BLaER1 (cell line): ENCODE measurements around the gene ITPK1.

Source experiments
- H3K27ac ChIP-seq: shearing (Covaris generic); formaldehyde crosslinking; 2 replicates; pipeline ENCODE4 v1.8.1; 2022
- H3K27me3 ChIP-seq: shearing (Covaris generic); formaldehyde crosslinking; 2 replicates; pipeline ENCODE4 v1.8.1; 2022
- H3K36me3 ChIP-seq: shearing (Covaris generic); formaldehyde crosslinking; 2 replicates; pipeline ENCODE4 v1.8.1; 2022
- H3K4me1 ChIP-seq: shearing (Covaris generic); formaldehyde crosslinking; 2 replicates; pipeline ENCODE4 v1.8.1; 2022
- H3K4me2 ChIP-seq: shearing (Covaris generic); formaldehyde crosslinking; 2 replicates; pipeline ENCODE4 v1.8.1; 2022
- H3K4me3 ChIP-seq: shearing (Covaris generic); formaldehyde crosslinking; 2 replicates; pipeline ENCODE4 v1.8.1; 2022
- H3K9ac ChIP-seq: shearing (Covaris generic); formaldehyde crosslinking; 2 replicates; pipeline ENCODE4 v1.8.1; 2022
- H3K9me3 ChIP-seq: shearing (Covaris generic); formaldehyde crosslinking; 2 replicates; pipeline ENCODE4 v1.8.1; 2022
- H4K20me1 ChIP-seq: shearing (Covaris generic); formaldehyde crosslinking; 2 replicates; pipeline ENCODE4 v1.8.1; 2022
- Cebpa-rat ChIP-seq: shearing (Covaris generic); IDR thresholded peaks from 2 replicates; pipeline ENCODE4 v1.8.1; 2022

Gene ITPK1

DNA sequence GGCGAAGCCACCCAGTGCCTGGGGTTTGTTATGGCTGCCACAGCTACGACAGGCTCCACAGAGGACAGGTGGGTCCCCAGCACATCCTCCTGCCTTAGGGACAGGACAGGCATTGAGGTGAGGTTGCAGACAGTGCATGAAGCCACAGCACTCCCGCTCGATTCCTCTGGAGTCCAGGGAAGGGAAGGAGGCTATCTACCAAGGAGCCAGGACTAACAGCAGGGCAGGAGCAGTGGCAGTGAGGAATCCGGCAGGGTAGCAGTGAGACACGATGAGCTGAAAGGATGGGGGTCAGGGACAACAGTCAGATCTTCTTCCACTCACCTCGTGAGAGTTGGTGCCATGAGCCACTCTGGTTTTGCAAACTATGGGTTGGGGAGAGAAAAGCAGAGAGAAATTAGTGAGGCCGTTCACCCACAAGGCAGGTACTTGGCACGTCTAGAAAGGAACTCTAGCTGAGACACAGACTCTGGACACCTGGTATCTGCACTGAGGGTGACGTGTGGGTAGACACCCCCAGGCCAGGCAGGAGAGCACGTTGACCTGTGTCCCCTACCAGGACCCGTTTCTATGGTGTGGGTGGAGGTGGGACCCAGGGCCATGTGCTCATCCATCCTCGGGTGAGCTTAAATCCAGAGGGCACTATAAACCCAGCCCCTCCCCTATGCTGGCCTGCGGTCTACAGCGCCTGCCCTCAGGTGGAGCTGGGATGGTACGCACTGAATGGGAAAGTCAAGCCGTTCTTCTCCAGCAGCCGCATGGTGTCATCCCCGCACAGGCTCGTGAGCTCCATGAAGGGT is 153.5 kb downstream of the ITPK1 start:
- Histone ChIP-seq H3K4me1 (peaks cover 10% of the 10 kb centered on the region), H3K4me2 (no peak overlapping the region), H3K9me3 (peaks cover under 1% of the 10 kb centered on the region; the same call in 1 of the 2 replicates), H3K4me3 (no peak overlapping the region), H3K36me3 (peaks cover 57% of the 10 kb centered on the region), H3K9ac (no peak overlapping the region), H3K27ac (no peak overlapping the region), H4K20me1 (peaks cover 19% of the 10 kb centered on the region), H3K27me3 (no peaks in the 10 kb centered on the region)
- no peak for TF ChIP-seq Cebpa-rat

GRCh38 chr14:92961567-92961855 is 154.2 kb downstream of the ITPK1 start:
- no peak overlapping the region for H3K4me3 ChIP-seq
- H3K9ac ChIP-seq, result no peak overlapping the region
- no peak for TF ChIP-seq Cebpa-rat
- H3K36me3 ChIP-seq, result peaks cover 62% of the 10 kb centered on the region
- peaks cover 17% of the 10 kb centered on the region for H4K20me1 ChIP-seq
- H3K4me2 ChIP-seq, result no peak overlapping the region
- no peak overlapping the region for H3K27ac ChIP-seq
- peaks cover 10% of the 10 kb centered on the region for H3K4me1 ChIP-seq
- H3K9me3 ChIP-seq, result no peaks in the 10 kb centered on the region
- H3K27me3 ChIP-seq, result no peaks in the 10 kb centered on the region

DNA sequence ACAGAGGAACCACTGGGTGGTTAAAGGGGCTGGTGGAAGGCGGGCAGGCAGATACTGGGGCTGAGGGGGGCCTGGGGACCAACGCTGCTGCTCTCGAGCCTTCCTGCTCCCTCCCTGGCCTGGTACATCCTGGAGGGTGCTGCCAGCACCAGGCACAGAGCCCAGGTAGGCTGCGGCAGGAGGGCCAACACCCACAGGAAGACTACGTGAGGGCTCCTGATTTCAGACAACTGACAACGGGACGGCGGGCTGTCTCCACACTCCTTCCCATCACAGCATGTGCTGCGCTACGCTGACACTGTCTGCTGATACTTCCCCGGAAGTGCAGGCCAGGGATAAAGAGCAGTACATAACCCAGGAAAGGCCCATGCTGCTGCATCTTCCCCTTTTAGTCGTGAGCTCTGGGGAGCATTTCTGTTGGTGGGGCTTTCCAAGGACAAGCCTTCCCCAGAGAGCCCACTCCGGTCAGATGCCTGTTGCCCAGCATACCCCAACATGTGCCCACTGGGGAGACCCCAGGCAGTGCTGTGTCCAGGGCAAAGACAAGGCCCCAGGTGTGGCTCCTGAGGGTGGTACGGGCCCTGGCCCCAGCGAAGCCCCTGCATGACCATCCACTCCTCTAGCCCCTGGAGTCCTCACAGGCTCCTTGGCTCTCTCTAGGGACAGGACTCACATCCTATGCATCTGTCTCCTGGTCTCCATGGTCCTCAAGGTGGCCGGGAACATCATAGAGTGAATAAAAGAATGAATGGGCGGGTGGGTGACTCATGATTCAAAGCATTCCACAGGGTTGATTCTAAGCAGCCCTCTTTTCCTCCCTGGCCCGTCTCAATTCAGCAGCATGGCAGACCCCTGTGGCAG is 154.8 kb downstream of the ITPK1 start:
- Histone ChIP-seq H3K27ac (no peak overlapping the region), H3K4me3 (no peak overlapping the region), H4K20me1 (peaks cover 17% of the 10 kb centered on the region), H3K36me3 (peaks cover 62% of the 10 kb centered on the region), H3K9ac (no peak overlapping the region), H3K9me3 (no peaks in the 10 kb centered on the region), H3K4me2 (no peak overlapping the region), H3K4me1 (peaks cover 10% of the 10 kb centered on the region), H3K27me3 (no peaks in the 10 kb centered on the region)
- TF ChIP-seq Cebpa-rat, result no peak

- Histone ChIP-seq H3K9me3 (no peaks in the 10 kb centered on the region), H3K9ac (no peak overlapping the region), H3K4me2 (no peak overlapping the region), H4K20me1 (peaks cover 17% of the 10 kb centered on the region), H3K4me3 (no peak overlapping the region), H3K27ac (no peak overlapping the region), H3K36me3 (peaks cover 70% of the 10 kb centered on the region), H3K4me1 (peaks cover 6% of the 10 kb centered on the region), H3K27me3 (no peaks in the 10 kb centered on the region)
- TF ChIP-seq Cebpa-rat, result no peak
Measured at GRCh38 chr14:92959761-92960680, 155.7 kb downstream of the ITPK1 start.

GRCh38 chr14:92959189-92959531 is 156.6 kb downstream of the ITPK1 start:
- Histone ChIP-seq H3K36me3 (peaks cover 72% of the 10 kb centered on the region), H3K9ac (no peak overlapping the region)

DNA sequence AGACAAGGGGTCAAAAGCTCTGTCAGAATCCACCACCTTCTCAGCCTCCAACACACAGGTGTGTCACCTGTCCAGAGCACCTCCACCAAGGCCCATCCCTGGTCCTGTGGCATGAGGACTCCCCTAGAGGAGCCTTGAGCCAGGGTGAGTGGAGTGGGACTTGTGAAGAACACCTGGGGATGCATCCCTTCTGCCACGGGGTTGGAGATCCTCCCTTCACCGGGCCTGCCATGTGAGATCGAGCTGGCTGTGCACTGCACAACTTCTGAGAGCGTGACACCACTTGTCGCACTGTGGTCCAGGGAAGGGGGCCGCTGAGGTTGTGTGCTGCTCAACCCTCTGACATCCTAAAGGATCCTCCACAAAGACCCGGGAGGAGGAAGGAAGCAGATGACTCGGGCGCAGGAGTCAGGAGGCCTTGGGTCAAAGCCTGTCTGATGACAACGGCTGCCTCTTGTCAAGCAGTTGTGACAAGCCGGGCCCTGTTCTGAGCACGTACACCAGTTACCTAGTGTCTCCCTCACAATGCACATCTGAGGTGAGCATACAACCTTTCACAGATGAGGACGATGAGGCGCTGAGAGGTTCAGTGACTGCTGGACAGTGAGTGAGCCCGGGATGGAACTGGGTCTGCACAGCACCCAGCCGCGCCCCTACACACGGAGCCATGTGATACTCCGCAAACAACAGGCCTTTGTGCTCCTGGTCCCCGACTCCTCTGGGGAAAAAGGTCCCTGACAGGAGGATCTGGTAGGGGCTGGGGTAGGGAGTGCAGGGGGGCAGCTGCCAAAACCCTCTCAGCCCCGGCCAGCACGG is 157.1 kb downstream of the ITPK1 start:
- H3K27ac ChIP-seq, result no peak overlapping the region
- H3K36me3 ChIP-seq, result peaks cover 77% of the 10 kb centered on the region
- TF ChIP-seq Cebpa-rat, result no peak

More at GRCh38 chr14:92959189-92959531, 156.6 kb downstream of the ITPK1 start:
- Histone ChIP-seq H3K9me3 (no peaks in the 10 kb centered on the region), H4K20me1 (peaks cover 12% of the 10 kb centered on the region), H3K4me2 (no peak overlapping the region), H3K4me3 (no peak overlapping the region), H3K27me3 (no peaks in the 10 kb centered on the region), H3K4me1 (no peaks in the 10 kb centered on the region), H3K27ac (no peak overlapping the region)
- TF ChIP-seq Cebpa-rat, result no peak

DNA sequence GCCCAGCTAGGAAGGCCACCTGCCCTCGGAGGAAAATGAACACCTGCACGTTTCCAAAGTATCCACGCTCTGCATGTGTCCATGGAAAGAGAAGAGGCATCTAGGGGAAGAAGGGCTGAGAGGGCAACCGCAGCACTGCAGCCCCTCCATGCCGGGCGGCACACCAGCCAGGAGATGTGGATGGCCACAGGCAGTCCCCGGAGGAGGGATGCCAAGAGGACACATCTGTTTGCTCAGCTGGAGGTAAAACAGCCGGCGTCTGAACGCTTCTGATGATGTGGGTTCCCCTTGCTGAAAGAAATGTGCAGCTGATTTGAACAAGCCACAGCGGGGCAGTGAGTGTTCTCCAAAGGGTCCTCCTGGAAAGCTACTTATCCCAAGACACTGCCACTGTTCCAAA is 158.8 kb downstream of the ITPK1 start:
- peaks cover 82% of the 10 kb centered on the region for H3K36me3 ChIP-seq
- no peak overlapping the region for H3K27ac ChIP-seq
- H3K4me2 ChIP-seq, result no peak overlapping the region
- H3K27me3 ChIP-seq, result no peaks in the 10 kb centered on the region
- H3K9me3 ChIP-seq, result no peaks in the 10 kb centered on the region
- no peak overlapping the region for H3K9ac ChIP-seq
- no peaks in the 10 kb centered on the region for H4K20me1 ChIP-seq
- peaks cover 3% of the 10 kb centered on the region; the same call in 1 of the 2 replicates for H3K4me1 ChIP-seq
- no peak overlapping the region for H3K4me3 ChIP-seq
- no peak for TF ChIP-seq Cebpa-rat

More for the DNA sequence above, 157.1 kb downstream of the ITPK1 start:
- Histone ChIP-seq H3K4me3 (no peak overlapping the region), H3K27me3 (no peaks in the 10 kb centered on the region), H4K20me1 (peaks cover 11% of the 10 kb centered on the region), H3K9ac (no peak overlapping the region), H3K9me3 (no peaks in the 10 kb centered on the region), H3K4me1 (no peaks in the 10 kb centered on the region), H3K4me2 (no peak overlapping the region)

GRCh38 chr14:92955381-92955780 is 160.3 kb downstream of the ITPK1 start:
- H3K4me2 ChIP-seq, result no peak overlapping the region
- TF ChIP-seq Cebpa-rat, result no peak
- no peak overlapping the region for H3K4me3 ChIP-seq
- no peak overlapping the region for H3K9ac ChIP-seq
- no peaks in the 10 kb centered on the region for H4K20me1 ChIP-seq
- H3K27ac ChIP-seq, result no peak overlapping the region
- H3K36me3 ChIP-seq, result peaks cover 79% of the 10 kb centered on the region
- no peaks in the 10 kb centered on the region for H3K9me3 ChIP-seq
- H3K4me1 ChIP-seq, result peaks cover 9% of the 10 kb centered on the region; the same call in 1 of the 2 replicates
- no peaks in the 10 kb centered on the region for H3K27me3 ChIP-seq

DNA sequence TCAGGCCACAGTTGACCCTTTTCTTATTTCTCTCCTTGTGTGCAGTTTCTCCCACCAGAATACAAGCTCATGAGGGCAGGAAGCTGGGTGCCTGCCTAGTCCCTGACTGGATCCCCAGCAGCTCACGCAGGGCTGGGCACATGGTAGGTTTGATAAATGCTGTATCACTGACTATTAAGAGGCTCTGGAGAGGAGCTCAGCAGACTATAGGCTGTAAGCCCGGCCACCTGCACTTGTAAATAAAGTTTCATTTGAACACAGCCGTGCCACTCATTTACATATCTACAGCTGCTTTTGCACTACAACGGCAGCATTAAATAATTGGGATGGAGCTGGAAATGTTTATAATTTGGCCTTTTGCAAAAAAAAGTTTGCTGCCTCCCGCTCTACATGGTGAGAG is 160.8 kb downstream of the ITPK1 start:
- Histone ChIP-seq H3K9me3 (no peaks in the 10 kb centered on the region), H3K4me2 (no peak overlapping the region), H3K4me1 (peaks cover 9% of the 10 kb centered on the region; the same call in 1 of the 2 replicates), H3K27ac (no peak overlapping the region), H3K27me3 (no peaks in the 10 kb centered on the region), H4K20me1 (no peaks in the 10 kb centered on the region), H3K36me3 (peaks cover 79% of the 10 kb centered on the region), H3K9ac (no peak overlapping the region), H3K4me3 (no peak overlapping the region)
- no peak for TF ChIP-seq Cebpa-rat
